HCT116 (cell line): ENCODE measurements around the gene GSKIP. TPM values are rescaled to one million over a fixed set of nuclear protein-coding genes. Genes with fewer than 3 reads are reported as not detected.

Experiments used
- ATAC-seq: fragments of 200-7000 bp; cut with Tn5 transposase; 2 replicates; pipeline ENCODE4 v1.9.1; 2020; ENCODE audit warnings: mild to moderate bottlenecking, moderate library complexity
- Bru-seq: library from RNA; stranded (reverse); fragments of 400-500 nt; gene quantifications from one replicate; lab custom pipeline; 2021; lab: Mats Ljungman, UMichigan
- BruChase-seq, 2 experiments: library from RNA; stranded (reverse); fragments of 400-500 nt; gene quantifications; one replicate each; lab custom pipeline; 2021; lab: Mats Ljungman, UMichigan
- BruUV-seq: library from RNA; stranded (reverse); fragments of 400-500 nt; replicated peaks from 2 replicates; lab custom pipeline; 2021; lab: Mats Ljungman, UMichigan
- CTCF ChIA-PET: fragments of 300-600 bp; sonication (Branson Sonifier 250); formaldehyde crosslinking; loops from one replicate; lab custom pipeline; 2021; ENCODE audit warnings: antibody characterized with exemption; lab: Charles Lee
- POLR2A ChIA-PET: fragments of 300-600, 350-600 bp; sonication (Branson Sonifier 250); formaldehyde crosslinking; loops from one replicate; lab custom pipeline; 2021; ENCODE audit warnings: antibody characterized with exemption; lab: Charles Lee
- RAD21 ChIA-PET, 2 experiments: fragments of 300-600 bp; sonication (Branson Sonifier 250); formaldehyde crosslinking; loops; one replicate each; lab custom pipeline; 2023; ENCODE audit warnings: low total read pairs in 2 of 2; ENCODE audit not compliant: uncharacterized antibody in 2 of 2, unreplicated experiment in 2 of 2, low non-redundant PET in 1 of 2; lab: Charles Lee
- DNase-seq: peaks from one replicate; pipeline ENCODE4 v3.0.0-alpha.2; 2010; ENCODE audit warnings: low read depth, low spot score
- H2AFZ ChIP-seq: fragments of 200-600 bp; shearing (Covaris generic), sonication (generic); 2 replicates; pipeline ENCODE4 v1.6.1; 2017; ENCODE audit warnings: low read depth, mixed run types, mixed read lengths, antibody characterized with exemption, low read length; ENCODE audit not compliant: poor library complexity, severe bottlenecking
- H3K27ac ChIP-seq: 2 replicates; pipeline ENCODE4 v1.5.1; 2012; ENCODE audit warnings: low read depth, low read length
- H3K27me3 ChIP-seq: fragments of 200-600 bp; sonication (generic); 2 replicates; pipeline ENCODE4 v1.6.1; 2016; ENCODE audit warnings: mixed run types, low read length, mixed read lengths; ENCODE audit not compliant: insufficient read depth
- H3K36me3 ChIP-seq, 2 experiments: fragments of 200-500 bp in 1 of 2; fragments of 200-600 bp in 1 of 2; sonication (Bioruptor generic) in 1 of 2; sonication (generic) in 1 of 2; 2 replicates each; pipeline versions ENCODE4 v1.5.1 to v1.6.1; 2014 to 2016; ENCODE audit warnings: low read length in 2 of 2, inconsistent platforms in 1 of 2, mixed read lengths in 1 of 2, mixed run types in 1 of 2; ENCODE audit not compliant: insufficient read depth in 2 of 2, control insufficient read depth in 1 of 2
- H3K4me1 ChIP-seq, 2 experiments: fragments of 200-600 bp in 1 of 2; sonication (generic) in 1 of 2; 2 replicates each; pipeline versions ENCODE4 v1.5.1 to v1.6.1; 2012 to 2017; ENCODE audit warnings: low read length in 2 of 2, inconsistent platforms in 1 of 2, mild to moderate bottlenecking in 1 of 2, mixed read lengths in 1 of 2, mixed run types in 1 of 2, moderate library complexity in 1 of 2; ENCODE audit not compliant: insufficient read depth in 2 of 2, control insufficient read depth in 1 of 2
- H3K4me2 ChIP-seq: fragments of 200-600 bp; sonication (generic); 2 replicates; pipeline ENCODE4 v1.6.1; 2017; ENCODE audit warnings: mixed run types, low read length, mixed read lengths
- H3K4me3 ChIP-seq, 2 experiments: fragments of 200-600 bp in 1 of 2; sonication (generic) in 1 of 2; replicated peaks in 1 of 2; 2 replicates each; pipeline ENCODE4 v1.5.1; 2011 to 2016; ENCODE audit warnings: low read length in 2 of 2, control low read depth in 1 of 2, low read depth in 1 of 2, mild to moderate bottlenecking in 1 of 2, mixed read lengths in 1 of 2, mixed run types in 1 of 2
- H3K79me2 ChIP-seq: fragments of 200-600 bp; sonication (generic); 2 replicates; pipeline ENCODE4 v1.6.1; 2017; ENCODE audit warnings: mild to moderate bottlenecking, mixed run types, low read length, moderate library complexity, mixed read lengths; ENCODE audit not compliant: insufficient read depth
- H3K9ac ChIP-seq: fragments of 200-600 bp; sonication (generic); 2 replicates; pipeline ENCODE4 v1.6.1; 2016; ENCODE audit warnings: low read length, mixed read lengths
- H3K9me2 ChIP-seq: fragments of 200-600 bp; sonication (generic), shearing (Covaris generic); 2 replicates; pipeline ENCODE4 v1.6.1; 2017; ENCODE audit warnings: mixed run types, mild to moderate bottlenecking, moderate library complexity; ENCODE audit not compliant: insufficient read depth
- H3K9me3 ChIP-seq, 2 experiments: fragments of 200-500 bp in 1 of 2; fragments of 200-600 bp in 1 of 2; sonication (Bioruptor generic) in 1 of 2; sonication (generic) in 1 of 2; 2 replicates each; pipeline ENCODE4 v1.6.1; 2014 to 2017; ENCODE audit warnings: low read length in 2 of 2, mixed read lengths in 2 of 2, inconsistent platforms in 1 of 2, low read depth in 1 of 2, mild to moderate bottlenecking in 1 of 2, mixed run types in 1 of 2, moderate library complexity in 1 of 2; ENCODE audit not compliant: control insufficient read depth in 1 of 2, insufficient read depth in 1 of 2
- H4K20me1 ChIP-seq: fragments of 200-600 bp; sonication (generic), shearing (Covaris generic); 2 replicates; pipeline ENCODE4 v1.6.1; 2017; ENCODE audit warnings: mixed run types, mild to moderate bottlenecking, moderate library complexity; ENCODE audit not compliant: insufficient read depth
- CBX3 ChIP-seq: IDR thresholded peaks from 2 replicates; pipeline ENCODE4 v1.6.1; 2012; ENCODE audit warnings: low read depth
- CTCF ChIP-seq, 3 experiments: fragments of 200-600 bp in 1 of 3; sonication (generic) in 1 of 3; IDR thresholded peaks in 2 of 3; conservative IDR thresholded peaks in 1 of 3; 2 replicates each; pipeline ENCODE4 v1.5.1; 2012 to 2017; ENCODE audit warnings: low read depth in 2 of 3, low read length in 2 of 3, antibody characterized with exemption in 1 of 3, borderline replicate concordance in 1 of 3, control low read depth in 1 of 3, mild to moderate bottlenecking in 1 of 3, mixed read lengths in 1 of 3, mixed run types in 1 of 3, moderate library complexity in 1 of 3; ENCODE audit not compliant: insufficient read depth in 1 of 3
- EGR1 ChIP-seq: IDR thresholded peaks from 2 replicates; pipeline ENCODE4 v1.6.1; 2012; ENCODE audit warnings: low read depth
- ELF1 ChIP-seq: IDR thresholded peaks from 2 replicates; pipeline ENCODE4 v1.6.1; 2012; ENCODE audit warnings: low read depth, borderline replicate concordance
- EZH2 ChIP-seq: fragments of 200-600 bp; sonication (generic); IDR thresholded peaks from 2 replicates; pipeline ENCODE4 v1.6.1; 2017; ENCODE audit warnings: antibody characterized with exemption, mixed run types
- EZH2phosphoT487 ChIP-seq: fragments of 200-600 bp; IDR thresholded peaks from 2 replicates; pipeline ENCODE4 v1.6.1; 2018; ENCODE audit warnings: antibody characterized with exemption, borderline replicate concordance
- FOSL1 ChIP-seq: IDR thresholded peaks from 2 replicates; pipeline ENCODE4 v1.6.1; 2012; ENCODE audit warnings: low read depth
- POLR2A ChIP-seq: IDR thresholded peaks from 2 replicates; pipeline ENCODE4 v1.7.0; 2011; ENCODE audit warnings: borderline replicate concordance; ENCODE audit not compliant: insufficient read depth, insufficient read length; ENCODE audit errors: extremely low read depth
- POLR2AphosphoS5 ChIP-seq: IDR thresholded peaks from 2 replicates; pipeline ENCODE4 v1.6.1; 2011; ENCODE audit warnings: mild to moderate bottlenecking, low read depth, low read length, moderate library complexity
- SIN3A ChIP-seq: IDR thresholded peaks from 2 replicates; pipeline ENCODE4 v1.6.1; 2012; ENCODE audit warnings: low read depth
- SP1 ChIP-seq: IDR thresholded peaks from 2 replicates; pipeline ENCODE4 v1.6.1; 2012; ENCODE audit warnings: low read depth
- SRF ChIP-seq: IDR thresholded peaks from 2 replicates; pipeline ENCODE4 v1.6.1; 2012; ENCODE audit warnings: low read depth
- YY1 ChIP-seq: IDR thresholded peaks from 2 replicates; pipeline ENCODE4 v1.6.1; 2011; ENCODE audit warnings: low read length, low read depth, moderate library complexity, mild to moderate bottlenecking; ENCODE audit not compliant: insufficient replicate concordance; ENCODE audit errors: extremely low read depth
- ZBTB33 ChIP-seq: IDR thresholded peaks from 2 replicates; pipeline ENCODE4 v1.6.1; 2011; ENCODE audit warnings: mild to moderate bottlenecking, low read length, moderate library complexity; ENCODE audit not compliant: insufficient replicate concordance; ENCODE audit errors: extremely low read depth
- ZFX ChIP-seq: fragments of 450-650 bp; IDR thresholded peaks from 2 replicates; pipeline ENCODE4 v1.6.1; 2017
- ZNF274 ChIP-seq: fragments of 200-500 bp; sonication (Bioruptor generic); IDR thresholded peaks from 2 replicates; pipeline ENCODE4 v1.6.1; 2014; ENCODE audit warnings: mild to moderate bottlenecking, low read depth, low read length, inconsistent platforms
- intact Hi-C: fragments of 100-400 bp; cut with micrococcal nuclease; formaldehyde crosslinking; loops from 2 replicates; pipeline ENCODE4 v1.10.0; 2022
- long read RNA-seq: library from polyadenylated mRNA; unstranded; transcript quantifications from one replicate; pipeline ENCODE4 v2.0.0, GENCODE V29; 2021; ENCODE audit not compliant: unreplicated experiment
- polyA plus RNA-seq: library from polyadenylated mRNA; unstranded; fragments of >200 nt; gene quantifications from 2 replicates; pipeline ENCODE4 v1.2.1, GENCODE V29; 2012; ENCODE audit warnings: missing spikeins
- total RNA-seq: library from RNA; stranded (reverse); gene quantifications from one replicate; pipeline ENCODE4 v1.2.1, GENCODE V29; 2021; ENCODE audit not compliant: unreplicated experiment

The GSKIP gene, protein sequence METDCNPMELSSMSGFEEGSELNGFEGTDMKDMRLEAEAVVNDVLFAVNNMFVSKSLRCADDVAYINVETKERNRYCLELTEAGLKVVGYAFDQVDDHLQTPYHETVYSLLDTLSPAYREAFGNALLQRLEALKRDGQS
- 21.7 TPM for total RNA-seq
- 15.8 and 15.9 TPM in 2 replicates for polyA plus RNA-seq
- percentile 68 among the genes with signal in this experiment for Bru-seq, nascent RNA
- percentile 60 among the genes with signal in this experiment for BruChase-seq, experiment 1, labeled RNA remaining after a 6-hour chase
- BruChase-seq, experiment 2, labeled RNA remaining after a 2-hour chase = percentile 73 among the genes with signal in this experiment
- long read RNA-seq, transcript GSKIP-205 (4 exons, 2,218 nt) = major isoform, 35 of 42 reads
- long read RNA-seq, partial matches to known transcripts = 1 of 42 reads
- long read RNA-seq, other reads (novel, unspliced or antisense) = 4 of 42 reads

GRCh38 chr14:96362965-96363750 is at the start of gene GSKIP, which contains the start of gene ATG2B:
Gene GSKIP (plus strand): TSS chr14:96363526. CDS start chr14:96382248, 18,722 bp downstream.
Gene ATG2B (minus strand): TSS chr14:96363341. CDS start chr14:96362976, 365 bp downstream.
- BruUV-seq = no TSS peak
- TF ChIP-seq ZBTB33 (no peak), ZNF274 (no peak), SP1 (peak; percentile 45; the same call in 1 of the 2 replicates), POLR2A (peak; percentile 46), SRF (peak; percentile 58; the same call in 1 of the 2 replicates), ELF1 (peak; percentile 53), SIN3A (no peak), FOSL1 (no peak), CTCF (IDR thresholded peaks at IDR 0.05 in 2 of 3, conservative IDR thresholded peaks at IDR 0.05 in 1 of 3; ENCODE audit: borderline replicate concordance in 1 of 3, insufficient read depth in 1 of 3, low read depth in 2 of 3, low read length in 2 of 3) (no peak), POLR2AphosphoS5 (peak; percentile 94), EGR1 (0 out of 2 replicates have a peak, but pooled peaks have one; percentile 26), EZH2phosphoT487 (no peak), ZFX (peak; percentile 85), YY1 (peak; percentile 5), EZH2 (no peak), CBX3 (no peak)
- Histone ChIP-seq H3K4me3 (peak within 1 kb of the TSS; percentile 85 to 92), H3K4me2 (peak within 1 kb of the TSS; percentile 98), H3K9me2 (no peaks in the 10 kb centered on the region), H2AFZ (peak within 1 kb of the TSS; percentile 36), H3K36me3 (no peaks in the 10 kb centered on the region), H3K79me2 (peaks cover 40% of the 10 kb centered on the region), H4K20me1 (no peaks in the 10 kb centered on the region), H3K27ac (peak within 1 kb of the TSS; percentile 58; the same call in 1 of the 2 replicates), H3K9me3 (no peaks in the 10 kb centered on the region), H3K27me3 (no peaks in the 10 kb centered on the region), H3K4me1 (peaks cover 11 to 24% of the 10 kb centered on the region in 2 experiments; a peak in 2 of 4 replicates), H3K9ac (peak within 1 kb of the TSS; percentile 76)
- RAD21 ChIA-PET = no interaction called here
- peak; percentile 83 for DNase-seq
- POLR2A ChIA-PET = no interaction called here
- intact Hi-C loops = loop anchor here (1.0 to 10.0 kb wide), 3 partner anchors 28 to 263 kb away; partner anchors contain the start of gene PAPOLA
- CTCF ChIA-PET = no interaction called here
- ATAC-seq = peak; percentile 82
